Omental fat pad (tissue), 4 donors: ENCODE measurements around the gene HNF1B. TPM values are rescaled to one million over a fixed set of nuclear protein-coding genes. Genes with fewer than 3 reads are reported as not detected.

Experiments used
- ATAC-seq: fragments of 150-250 bp; one replicate; pipeline ENCODE4 v1.9.1; 2016; ENCODE audit warnings: mild to moderate bottlenecking, moderate library complexity; ENCODE audit not compliant: low FRiP score
- DNase-seq: peaks from one replicate; pipeline ENCODE4 v3.0.0-alpha.2; 2019; ENCODE audit warnings: low spot score
- CTCF ChIP-seq, 3 donors: fragments of 450-650 bp; IDR thresholded peaks; one replicate each; pipeline ENCODE4 v1.5.1; 2016 to 2017; ENCODE audit warnings: antibody characterized with exemption in 3 of 3, mild to moderate bottlenecking in 3 of 3, moderate library complexity in 2 of 3
- total RNA-seq, 4 donors: library from RNA; depleted of rRNA; stranded (reverse); fragments of >200 nt; gene quantifications; one replicate each; pipeline ENCODE4 v1.1.0, GENCODE V29; 2016

HNF1B gene
- total RNA-seq, 4 donors from 2014 or later = not detected

GRCh38 chr17:37742762-37743611 is 1.9 kb downstream of the HNF1B start:
- DNase-seq (no peak), ATAC-seq (no peak)
- TF ChIP-seq CTCF (IDR thresholded peaks at IDR 0.05) = no peak

GRCh38 chr17:37742116-37742761 is 2.6 kb downstream of the HNF1B start:
- no peak for DNase-seq
- TF ChIP-seq CTCF (IDR thresholded peaks at IDR 0.05) = no peak
- no peak for ATAC-seq

GRCh38 chr17:37741341-37742115 is 3.3 kb downstream of the HNF1B start:
- no peak for DNase-seq
- no peak for TF ChIP-seq CTCF (IDR thresholded peaks at IDR 0.05)
- no peak for ATAC-seq

- ATAC-seq (no peak), DNase-seq (no peak)
- no peak for TF ChIP-seq CTCF (IDR thresholded peaks at IDR 0.05)
Measured at GRCh38 chr17:37740915-37741314, 3.9 kb downstream of the HNF1B start.

GRCh38 chr17:37737971-37738370 is 6.9 kb downstream of the HNF1B start:
- TF ChIP-seq CTCF (IDR thresholded peaks at IDR 0.05) = no peak
- DNase-seq (no peak), ATAC-seq (no peak)

GRCh38 chr17:37737081-37737480 is 7.8 kb downstream of the HNF1B start:
- DNase-seq (no peak), ATAC-seq (no peak)
- no peak for TF ChIP-seq CTCF (IDR thresholded peaks at IDR 0.05)
